ENCODE measurements around the gene CD69.

The CD69 gene

DNA sequence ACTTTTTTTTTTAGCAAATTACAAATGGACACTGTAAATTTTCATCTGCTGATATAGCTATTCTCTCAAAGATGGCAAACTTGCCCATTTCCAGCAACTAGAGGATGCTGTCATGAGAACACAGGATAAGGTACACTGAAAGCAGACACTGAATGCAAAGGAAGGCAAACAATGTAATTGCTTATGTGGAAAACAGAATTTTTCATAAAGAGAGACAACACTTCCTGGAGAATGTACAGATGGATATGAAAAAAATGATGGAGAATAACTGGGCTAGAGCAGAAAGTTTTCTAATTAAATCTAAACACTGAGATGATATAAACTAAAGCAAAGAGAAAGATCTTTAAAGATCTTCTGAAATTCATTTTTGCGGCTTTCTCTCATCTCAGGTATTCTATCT is 581 bp downstream of the CD69 start:
- H3K4me3 ChIP-seq (ENCODE audit: low read depth, low read length) = no peak overlapping the region
- TF ChIP-seq, protein P1, sequence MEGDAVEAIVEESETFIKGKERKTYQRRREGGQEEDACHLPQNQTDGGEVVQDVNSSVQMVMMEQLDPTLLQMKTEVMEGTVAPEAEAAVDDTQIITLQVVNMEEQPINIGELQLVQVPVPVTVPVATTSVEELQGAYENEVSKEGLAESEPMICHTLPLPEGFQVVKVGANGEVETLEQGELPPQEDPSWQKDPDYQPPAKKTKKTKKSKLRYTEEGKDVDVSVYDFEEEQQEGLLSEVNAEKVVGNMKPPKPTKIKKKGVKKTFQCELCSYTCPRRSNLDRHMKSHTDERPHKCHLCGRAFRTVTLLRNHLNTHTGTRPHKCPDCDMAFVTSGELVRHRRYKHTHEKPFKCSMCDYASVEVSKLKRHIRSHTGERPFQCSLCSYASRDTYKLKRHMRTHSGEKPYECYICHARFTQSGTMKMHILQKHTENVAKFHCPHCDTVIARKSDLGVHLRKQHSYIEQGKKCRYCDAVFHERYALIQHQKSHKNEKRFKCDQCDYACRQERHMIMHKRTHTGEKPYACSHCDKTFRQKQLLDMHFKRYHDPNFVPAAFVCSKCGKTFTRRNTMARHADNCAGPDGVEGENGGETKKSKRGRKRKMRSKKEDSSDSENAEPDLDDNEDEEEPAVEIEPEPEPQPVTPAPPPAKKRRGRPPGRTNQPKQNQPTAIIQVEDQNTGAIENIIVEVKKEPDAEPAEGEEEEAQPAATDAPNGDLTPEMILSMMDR (IDR thresholded peaks at IDR 0.05; ENCODE audit: low read depth, low read length) = no peak

DNA sequence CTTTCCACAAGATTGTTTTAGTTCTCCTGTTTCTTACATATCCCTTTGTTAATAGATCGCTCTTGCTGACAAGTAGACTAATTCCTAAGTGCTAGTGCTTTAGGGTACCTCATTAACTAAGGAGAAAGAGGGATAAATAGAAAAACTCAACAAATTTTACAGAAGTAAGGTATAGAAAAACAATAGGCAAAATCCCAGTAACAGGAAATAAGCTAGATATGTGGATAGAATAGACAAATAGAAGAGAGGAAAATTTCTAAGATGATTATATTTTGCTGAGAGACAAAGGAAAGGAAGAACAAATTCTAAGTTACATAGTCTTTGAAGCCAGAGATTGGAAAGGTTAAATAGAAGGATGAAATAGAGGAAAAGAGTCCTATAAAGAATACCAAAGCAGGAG is 1.0 kb downstream of the CD69 start:
- no peak overlapping the region for H3K4me3 ChIP-seq (ENCODE audit: low read depth, low read length)
- TF ChIP-seq, protein P1 (IDR thresholded peaks at IDR 0.05; ENCODE audit: low read depth, low read length) = no peak

DNA sequence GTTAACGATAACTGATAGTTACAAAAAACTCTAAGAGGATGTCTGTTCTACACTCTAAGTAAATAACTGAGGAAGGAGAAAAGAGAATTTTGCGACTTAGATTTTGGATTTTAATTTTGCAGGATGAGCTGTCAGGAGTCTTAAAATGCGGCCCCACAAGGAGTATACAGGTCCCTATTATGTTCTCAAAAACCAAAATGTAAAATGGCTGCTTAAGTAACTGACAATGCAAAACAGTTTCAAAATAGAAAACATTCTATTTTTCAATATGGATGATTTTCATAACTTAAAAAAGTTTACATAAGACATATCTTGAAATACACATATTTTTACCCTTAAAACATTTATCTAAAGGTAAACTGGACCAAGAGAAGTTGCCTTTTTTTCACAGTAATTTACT is 2.6 kb downstream of the CD69 start:
- H3K4me3 ChIP-seq (ENCODE audit: low read depth, low read length) = no peak overlapping the region
- TF ChIP-seq, protein P1 (IDR thresholded peaks at IDR 0.05; ENCODE audit: low read depth, low read length) = no peak

DNA sequence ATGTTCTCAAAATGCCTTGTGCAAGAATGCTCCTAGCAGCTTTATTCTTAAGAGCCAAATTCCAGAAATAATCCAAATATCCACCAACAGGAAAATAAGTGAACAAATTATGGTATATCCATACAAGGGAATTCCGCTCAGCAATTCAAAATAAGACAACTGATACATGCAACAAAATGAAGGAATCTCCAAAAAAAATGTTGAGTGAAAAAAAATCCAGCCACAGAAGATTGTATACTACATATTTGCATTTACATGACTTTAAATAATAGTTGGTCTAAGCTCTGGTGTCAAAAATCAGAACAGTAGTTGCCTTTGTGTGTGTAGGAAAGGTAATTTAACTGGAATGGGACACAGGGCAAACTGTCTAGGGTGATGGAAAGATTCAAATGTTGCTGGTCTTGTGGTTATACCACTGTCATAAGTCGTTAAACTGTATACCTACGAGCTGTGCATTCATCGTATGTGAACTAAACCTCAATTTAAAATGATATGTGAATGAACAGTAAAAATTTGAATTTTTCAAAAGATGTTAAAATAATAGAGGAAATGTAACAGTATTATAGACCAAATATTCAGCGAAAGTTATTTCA is 3.2 kb downstream of the CD69 start:
- TF ChIP-seq, protein P1 (IDR thresholded peaks at IDR 0.05; ENCODE audit: low read depth, low read length) = no peak
- H3K4me3 ChIP-seq (ENCODE audit: low read depth, low read length) = no peak overlapping the region

DNA sequence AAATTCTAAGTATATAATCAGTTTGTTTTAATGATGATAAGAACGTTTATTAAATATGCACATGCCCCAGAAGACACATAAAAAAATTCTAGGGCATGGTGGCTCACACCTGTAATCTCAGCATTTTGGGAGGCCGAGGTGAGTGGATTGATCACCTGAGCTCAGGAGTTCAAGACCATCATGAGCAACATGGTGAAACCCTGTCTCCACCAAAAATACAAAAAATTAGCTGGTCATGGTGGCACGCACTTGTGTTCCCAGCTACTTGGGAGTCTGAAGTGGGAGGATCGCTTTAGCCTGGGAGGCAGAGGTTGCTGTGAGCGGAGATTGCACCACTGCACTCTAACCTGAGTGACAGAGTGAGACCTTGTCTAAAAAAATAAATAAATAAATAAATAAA is 4.0 kb downstream of the CD69 start:
- no peak overlapping the region for H3K4me3 ChIP-seq (ENCODE audit: low read depth, low read length)

DNA sequence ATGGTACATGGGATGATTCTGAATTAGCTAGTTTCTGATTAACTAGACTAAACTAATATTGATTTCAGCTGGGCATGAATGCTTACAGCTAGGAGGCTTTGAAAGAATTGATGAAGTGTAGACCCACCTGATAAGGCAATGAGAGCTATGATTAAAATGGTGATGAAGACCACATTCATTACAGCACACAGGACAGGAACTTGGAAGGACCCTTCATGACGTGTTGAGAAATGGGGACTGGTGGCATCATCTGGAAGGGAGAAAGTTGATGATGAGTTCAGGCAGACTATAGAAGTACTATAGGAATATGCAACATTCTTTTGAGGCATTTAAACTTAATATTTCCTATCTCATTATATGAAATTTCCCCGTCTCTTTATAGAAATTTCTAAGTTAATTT is 4.5 kb downstream of the CD69 start:
- H3K4me3 ChIP-seq (ENCODE audit: low read depth, low read length) = no peak overlapping the region
- TF ChIP-seq, protein P1 (IDR thresholded peaks at IDR 0.05; ENCODE audit: low read depth, low read length) = no peak

More for the DNA sequence above, 4.0 kb downstream of the CD69 start:
- TF ChIP-seq, protein P1 (IDR thresholded peaks at IDR 0.05; ENCODE audit: low read depth, low read length) = no peak

DNA sequence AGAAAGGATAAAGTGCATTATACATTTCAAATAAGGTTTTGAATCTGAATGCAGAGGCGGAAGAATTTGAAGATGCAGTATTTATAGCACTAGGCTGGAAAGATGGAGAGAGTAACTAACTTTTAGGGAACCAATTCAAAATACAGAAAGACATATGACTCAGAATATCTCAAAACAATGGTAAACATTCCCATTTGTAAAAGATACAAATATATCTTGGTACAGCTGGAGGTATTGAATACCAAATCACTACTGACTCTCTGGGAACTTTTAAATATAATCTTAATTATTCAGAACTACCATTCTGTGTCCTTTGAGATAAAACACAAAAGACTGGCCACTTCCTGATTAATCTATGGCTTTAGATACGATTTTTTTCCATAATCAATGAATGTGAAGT is 5.1 kb downstream of the CD69 start:
- TF ChIP-seq, protein P1 (IDR thresholded peaks at IDR 0.05; ENCODE audit: low read depth, low read length) = no peak
- H3K4me3 ChIP-seq (ENCODE audit: low read depth, low read length) = no peak overlapping the region

Measured in WI38 (cell line).